ENCODE data around the gene XRCC4.

DNA sequence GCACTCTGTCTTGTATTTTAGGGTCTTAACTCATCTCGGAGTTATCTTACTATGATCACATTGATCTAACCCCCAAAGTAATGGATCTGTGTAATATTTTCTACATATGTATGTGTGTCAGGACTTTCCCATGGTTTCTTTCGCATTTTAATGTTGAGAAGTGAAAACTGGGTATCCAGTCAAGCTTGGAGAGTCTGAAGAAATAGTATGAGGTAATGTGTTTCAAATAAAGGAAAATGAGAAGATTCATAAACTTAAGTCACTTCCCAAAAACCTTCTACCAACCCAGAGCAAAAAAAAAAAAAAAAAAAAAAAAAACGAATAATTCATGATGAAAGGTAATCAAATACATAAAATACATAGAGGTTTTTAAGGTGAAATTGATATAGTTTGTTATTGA, 206.4 kb downstream of the XRCC4 start:
- TF ChIP-seq, protein P1, sequence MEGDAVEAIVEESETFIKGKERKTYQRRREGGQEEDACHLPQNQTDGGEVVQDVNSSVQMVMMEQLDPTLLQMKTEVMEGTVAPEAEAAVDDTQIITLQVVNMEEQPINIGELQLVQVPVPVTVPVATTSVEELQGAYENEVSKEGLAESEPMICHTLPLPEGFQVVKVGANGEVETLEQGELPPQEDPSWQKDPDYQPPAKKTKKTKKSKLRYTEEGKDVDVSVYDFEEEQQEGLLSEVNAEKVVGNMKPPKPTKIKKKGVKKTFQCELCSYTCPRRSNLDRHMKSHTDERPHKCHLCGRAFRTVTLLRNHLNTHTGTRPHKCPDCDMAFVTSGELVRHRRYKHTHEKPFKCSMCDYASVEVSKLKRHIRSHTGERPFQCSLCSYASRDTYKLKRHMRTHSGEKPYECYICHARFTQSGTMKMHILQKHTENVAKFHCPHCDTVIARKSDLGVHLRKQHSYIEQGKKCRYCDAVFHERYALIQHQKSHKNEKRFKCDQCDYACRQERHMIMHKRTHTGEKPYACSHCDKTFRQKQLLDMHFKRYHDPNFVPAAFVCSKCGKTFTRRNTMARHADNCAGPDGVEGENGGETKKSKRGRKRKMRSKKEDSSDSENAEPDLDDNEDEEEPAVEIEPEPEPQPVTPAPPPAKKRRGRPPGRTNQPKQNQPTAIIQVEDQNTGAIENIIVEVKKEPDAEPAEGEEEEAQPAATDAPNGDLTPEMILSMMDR (IDR thresholded peaks at IDR 0.05; ENCODE audit: poor library complexity, severe bottlenecking): no peak
- TF ChIP-seq EZH2 (IDR thresholded peaks at IDR 0.05; ENCODE audit: borderline replicate concordance, insufficient read depth, low read length, poor library complexity, severe bottlenecking) (no peak), EP300 (conservative IDR thresholded peaks at IDR 0.05; ENCODE audit: poor library complexity, severe bottlenecking) (no peak)
